ENCODE results near the gene MSANTD3. TPM values are rescaled to one million over a fixed set of nuclear protein-coding genes. Genes with fewer than 3 reads are reported as not detected.

The MSANTD3 gene
- total and polyA plus RNA-seq, 2 of the 4 experiments (the other 2 are of a cell fraction) = 45.5 to 55.9 TPM

DNA sequence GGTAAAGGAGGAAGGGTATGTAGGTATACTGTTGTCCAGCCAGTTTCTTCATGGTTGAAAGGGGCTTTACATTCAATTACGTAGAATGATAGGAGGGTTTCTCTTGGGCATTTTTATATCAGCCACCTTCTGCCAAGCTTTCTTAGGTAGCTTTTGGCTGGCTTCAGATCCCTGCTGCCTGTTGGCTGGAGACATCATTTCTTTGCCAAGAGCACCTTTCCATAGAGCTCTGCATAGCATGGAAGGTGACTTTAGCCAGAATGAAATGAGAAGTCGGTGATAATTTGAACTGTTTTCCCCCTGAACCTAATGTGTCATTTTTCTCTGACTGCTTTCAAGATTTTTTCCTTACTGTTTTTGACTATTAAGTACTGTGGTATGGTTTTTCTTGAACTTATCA lies 72.9 kb downstream of the MSANTD3 start:
- ChIA-PET POLR2A (ENCODE audit: unreplicated experiment) (no interaction called here), CTCF (no interaction called here)
- ATAC-seq (ENCODE audit: low read depth) = no peak
- H3K4me2 ChIP-seq (ENCODE audit: low read depth, low read length) = no peak overlapping the region
- H3K9me3 ChIP-seq (ENCODE audit: control insufficient read depth, insufficient read depth, low read length) = no peaks in the 10 kb centered on the region
- H2BK120ac ChIP-seq (ENCODE audit: low read depth, low read length) = no peak overlapping the region
- H3K4me1 ChIP-seq (ENCODE audit: control insufficient read depth, insufficient read depth, low read length) = peaks cover 3% of the 10 kb centered on the region
- H3K56ac ChIP-seq (ENCODE audit: extremely low read depth, insufficient read depth, low read length) = no peak overlapping the region
- H2BK5ac ChIP-seq (ENCODE audit: low read depth, low read length, poor library complexity, severe bottlenecking) = no peak overlapping the region
- no peaks in the 10 kb centered on the region; the same call in 1 of the 2 replicates for H3K9me1 ChIP-seq (ENCODE audit: insufficient read depth, low read length)
- peaks cover 3 to 5% of the 10 kb centered on the region in 2 experiments; a peak in 3 of 4 replicates for H3K79me1 ChIP-seq (ENCODE audit: low read depth in 1 of 2, low read length in 2 of 2)
- no peak overlapping the region for H2AFZ ChIP-seq (replicated peaks; ENCODE audit: low read length, poor library complexity)
- H3K9ac ChIP-seq (ENCODE audit: low read depth, low read length) = no peak overlapping the region
- no peaks in the 10 kb centered on the region for H4K20me1 ChIP-seq (ENCODE audit: insufficient read depth, low read length)
- H4K91ac ChIP-seq (ENCODE audit: insufficient read depth, low read depth, low read length) = no peak overlapping the region
- no peak overlapping the region for H4K5ac ChIP-seq (ENCODE audit: low read depth, low read length)
- in situ Hi-C loops (cut with MboI; ENCODE audit: low sequenced_read_pairs) = no loop called here
- H3K27me3 ChIP-seq (ENCODE audit: control insufficient read depth, insufficient read depth, low read length) = no peaks in the 10 kb centered on the region
- no peak overlapping the region for H2BK15ac ChIP-seq (ENCODE audit: low read depth, low read length)
- BruUV-seq (replicated peaks) = no TSS peak
- H3K4ac ChIP-seq (ENCODE audit: low read depth, low read length) = no peak overlapping the region
- intact Hi-C loops (cut with micrococcal nuclease) = no loop called here
- no peak for TF ChIP-seq CEBPB (IDR thresholded peaks at IDR 0.05; ENCODE audit: low read depth, low read length)
- TF ChIP-seq BHLHE40 (IDR thresholded peaks at IDR 0.05; ENCODE audit: low read depth, low read length) = no peak
- TF ChIP-seq, protein P1, sequence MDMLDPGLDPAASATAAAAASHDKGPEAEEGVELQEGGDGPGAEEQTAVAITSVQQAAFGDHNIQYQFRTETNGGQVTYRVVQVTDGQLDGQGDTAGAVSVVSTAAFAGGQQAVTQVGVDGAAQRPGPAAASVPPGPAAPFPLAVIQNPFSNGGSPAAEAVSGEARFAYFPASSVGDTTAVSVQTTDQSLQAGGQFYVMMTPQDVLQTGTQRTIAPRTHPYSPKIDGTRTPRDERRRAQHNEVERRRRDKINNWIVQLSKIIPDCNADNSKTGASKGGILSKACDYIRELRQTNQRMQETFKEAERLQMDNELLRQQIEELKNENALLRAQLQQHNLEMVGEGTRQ (IDR thresholded peaks at IDR 0.05; ENCODE audit: low read depth, low read length) = no peak
- TF ChIP-seq, protein P2, sequence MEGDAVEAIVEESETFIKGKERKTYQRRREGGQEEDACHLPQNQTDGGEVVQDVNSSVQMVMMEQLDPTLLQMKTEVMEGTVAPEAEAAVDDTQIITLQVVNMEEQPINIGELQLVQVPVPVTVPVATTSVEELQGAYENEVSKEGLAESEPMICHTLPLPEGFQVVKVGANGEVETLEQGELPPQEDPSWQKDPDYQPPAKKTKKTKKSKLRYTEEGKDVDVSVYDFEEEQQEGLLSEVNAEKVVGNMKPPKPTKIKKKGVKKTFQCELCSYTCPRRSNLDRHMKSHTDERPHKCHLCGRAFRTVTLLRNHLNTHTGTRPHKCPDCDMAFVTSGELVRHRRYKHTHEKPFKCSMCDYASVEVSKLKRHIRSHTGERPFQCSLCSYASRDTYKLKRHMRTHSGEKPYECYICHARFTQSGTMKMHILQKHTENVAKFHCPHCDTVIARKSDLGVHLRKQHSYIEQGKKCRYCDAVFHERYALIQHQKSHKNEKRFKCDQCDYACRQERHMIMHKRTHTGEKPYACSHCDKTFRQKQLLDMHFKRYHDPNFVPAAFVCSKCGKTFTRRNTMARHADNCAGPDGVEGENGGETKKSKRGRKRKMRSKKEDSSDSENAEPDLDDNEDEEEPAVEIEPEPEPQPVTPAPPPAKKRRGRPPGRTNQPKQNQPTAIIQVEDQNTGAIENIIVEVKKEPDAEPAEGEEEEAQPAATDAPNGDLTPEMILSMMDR (conservative IDR thresholded peaks at IDR 0.05; ENCODE audit: low read depth, low read length) = no peak
- no peak for TF ChIP-seq SMC3 (IDR thresholded peaks at IDR 0.05; ENCODE audit: low read depth, low read length)
- TF ChIP-seq RAD21 (IDR thresholded peaks at IDR 0.05; ENCODE audit: low read length) = no peak
- H3K36me3 ChIP-seq (ENCODE audit: control insufficient read depth, insufficient read depth, low read length) = no peaks in the 10 kb centered on the region
- H2AK5ac ChIP-seq (ENCODE audit: low read depth, low read length) = no peak overlapping the region
- H3K14ac ChIP-seq (replicated peaks; ENCODE audit: low read depth, low read length) = no peak overlapping the region
- no peak overlapping the region for H3K4me3 ChIP-seq (ENCODE audit: insufficient read depth, low read depth, low read length)
- no peak overlapping the region for H3K27ac ChIP-seq (ENCODE audit: insufficient read depth, low read length)
- DNase-seq = no peak
- no peak overlapping the region for H3K18ac ChIP-seq (ENCODE audit: low read depth, low read length)
- WGBS, 2 experiments (ENCODE audit: extremely low coverage in 2 of 2, insufficient read length in 1 of 2) = no CpG with 5 or more reads among the region's 2 CpGs
- no peak overlapping the region for H2BK20ac ChIP-seq (ENCODE audit: low read depth, low read length)
- no peak overlapping the region for H4K8ac ChIP-seq (ENCODE audit: low read depth in 2 of 2, low read length in 2 of 2)
- dilution Hi-C loops (cut with HindIII; ENCODE audit: low sequenced_read_pairs, unreplicated experiment) = no loop called here
- H3K23ac ChIP-seq (ENCODE audit: low read depth, low read length) = no peak overlapping the region
- H2AK9ac ChIP-seq (replicated peaks; ENCODE audit: low read depth, low read length, poor library complexity) = no peak overlapping the region

Other genes with a start within 250 kb of the MSANTD3 start
- 43.9 and 53.3 TPM in 2 replicates for gene TEX10, start 74.2 kb upstream of the MSANTD3 start, total RNA-seq (2012; rRNA removed)
- gene TEX10, start 74.2 kb upstream of the MSANTD3 start, polyA plus RNA-seq (2012; rRNA removed) = 14.5 and 16.2 TPM in 2 replicates
- gene TMEFF1, start 46.0 kb downstream of the MSANTD3 start, total RNA-seq (2012; rRNA removed) = 0.90 and 1.9 TPM in 2 replicates
- 0.62 and 0.89 TPM in 2 replicates for gene TMEFF1, start 46.0 kb downstream of the MSANTD3 start, polyA plus RNA-seq (2012; rRNA removed)
- 2.2 and 4.2 TPM in 2 replicates for gene CAVIN4, start 150.9 kb downstream of the MSANTD3 start, total RNA-seq (2012; rRNA removed)
- gene CAVIN4, start 150.9 kb downstream of the MSANTD3 start, polyA plus RNA-seq (2012; rRNA removed) = 2.3 and 2.6 TPM in 2 replicates